Activated T-cell treated with anti-CD3 and anti-CD28 coated beads, Interleukin-2, amount 50 U/mL, for 48 hours (primary cell): Measurements from ENCODE around the gene FRMPD4.

Experiments
- DNase-seq, 2 experiments: peaks; one replicate each; pipeline ENCODE4 v3.0.0-alpha.2; 2020

FRMPD4 gene

GRCh38 chrX:12681047-12681446 lies 542.8 kb downstream of the FRMPD4 start:
- DNase-seq = no peak

GRCh38 chrX:12685541-12685940 lies 547.3 kb downstream of the FRMPD4 start:
- DNase-seq = no peak

GRCh38 chrX:12686331-12686730 lies 548.1 kb downstream of the FRMPD4 start:
- no peak for DNase-seq

GRCh38 chrX:12690646-12691045 lies 552.4 kb downstream of the FRMPD4 start:
- no peak for DNase-seq

- no peak for DNase-seq
These were observed 555.5 kb downstream of the FRMPD4 start for GRCh38 chrX:12693754-12694153.

GRCh38 chrX:12700745-12701144 lies 562.5 kb downstream of the FRMPD4 start:
- no peak for DNase-seq

- peak; percentile 44 to 53 for DNase-seq
These were observed 563.4 kb downstream of the FRMPD4 start for GRCh38 chrX:12701628-12702027.

GRCh38 chrX:12702509-12703091 lies 564.3 kb downstream of the FRMPD4 start:
- DNase-seq = peak; percentile 22 to 23

GRCh38 chrX:12704706-12705105 lies 566.4 kb downstream of the FRMPD4 start:
- no peak for DNase-seq

GRCh38 chrX:12709047-12709446 lies 570.8 kb downstream of the FRMPD4 start:
- no peak for DNase-seq

- DNase-seq = no peak
These were observed 573.3 kb downstream of the FRMPD4 start for GRCh38 chrX:12711435-12712040.

- no peak for DNase-seq
These were observed 578.3 kb downstream of the FRMPD4 start for GRCh38 chrX:12716574-12716973.

- no peak for DNase-seq
These were observed 581.6 kb downstream of the FRMPD4 start for GRCh38 chrX:12719837-12720236.

- no peak for DNase-seq
These were observed 582.8 kb downstream of the FRMPD4 start for GRCh38 chrX:12721042-12721441.

GRCh38 chrX:12722314-12722713 lies 584.0 kb downstream of the FRMPD4 start:
- no peak for DNase-seq

GRCh38 chrX:12741416-12741815 lies 603.1 kb downstream of the FRMPD4 start:
- no peak for DNase-seq

- DNase-seq = no peak
These were observed 609.2 kb downstream of the FRMPD4 start for GRCh38 chrX:12747433-12747832.

GRCh38 chrX:12751887-12752286 lies 613.6 kb downstream of the FRMPD4 start:
- no peak for DNase-seq

- no peak for DNase-seq
These were observed 615.1 kb downstream of the FRMPD4 start for GRCh38 chrX:12753366-12753765.

GRCh38 chrX:12758291-12758690 lies 620.0 kb downstream of the FRMPD4 start:
- no peak for DNase-seq

- no peak for DNase-seq
These were observed 629.6 kb downstream of the FRMPD4 start for GRCh38 chrX:12767856-12768255.

- DNase-seq = no peak
These were observed 630.2 kb downstream of the FRMPD4 start for GRCh38 chrX:12768491-12768890.

- DNase-seq = no peak
These were observed 632.2 kb downstream of the FRMPD4 start for GRCh38 chrX:12770440-12770839.

- DNase-seq = peak; percentile 74 to 79
These were observed 633.3 kb downstream of the FRMPD4 start for GRCh38 chrX:12771445-12772069.
